ENCODE measurements around the gene POU2F3. TPM values are rescaled to one million over a fixed set of nuclear protein-coding genes. Genes with fewer than 3 reads are reported as not detected.

POU2F3 gene
- not detected for polyA plus RNA-seq

GRCh38 chr11:120239713-120240640, at the start of gene POU2F3:
POU2F3 (plus strand) TSS chr11:120240140; CDS start chr11:120240344, 204 bp downstream.
- Mint-ChIP-seq H3K4me1 (no peaks in the 10 kb centered on the region), H3K36me3 (no peaks in the 10 kb centered on the region), H3K27ac (no peak within 1 kb of the TSS), H3K27me3 (ENCODE audit: low read depth in 3 of 3) (peaks cover 14 to 15% (median 14%) of the 10 kb centered on the region in 3 donors), H3K9me3 (peaks cover 0 to 1% (median 0%) of the 10 kb centered on the region in 6 donors), H3K4me3 (no peak within 1 kb of the TSS)
- no peak for DNase-seq

- no peaks in the 10 kb centered on the region for H3K4me1 Mint-ChIP-seq
- H3K9me3 Mint-ChIP-seq: no peaks in the 10 kb centered on the region
- H3K27ac Mint-ChIP-seq: no peak overlapping the region
- H3K27me3 Mint-ChIP-seq (ENCODE audit: low read depth in 3 of 3): peaks cover 0 to 9% (median 4%) of the 10 kb centered on the region in 3 donors
- no peak for DNase-seq
- no peak overlapping the region for H3K4me3 Mint-ChIP-seq
- no peaks in the 10 kb centered on the region for H3K36me3 Mint-ChIP-seq
These were observed 48.9 kb upstream of the POU2F3 start for GRCh38 chr11:120191058-120191457.

- Mint-ChIP-seq H3K4me3 (no peak overlapping the region), H3K4me1 (no peaks in the 10 kb centered on the region), H3K36me3 (no peaks in the 10 kb centered on the region), H3K9me3 (no peaks in the 10 kb centered on the region), H3K27me3 (ENCODE audit: low read depth in 3 of 3) (peaks cover 0 to 4% (median 0%) of the 10 kb centered on the region in 3 donors), H3K27ac (no peak overlapping the region)
- DNase-seq: no peak
These were observed 46.9 kb upstream of the POU2F3 start for GRCh38 chr11:120192831-120193625.

- Mint-ChIP-seq H3K4me3 (no peak overlapping the region), H3K36me3 (no peaks in the 10 kb centered on the region), H3K9me3 (no peaks in the 10 kb centered on the region), H3K27me3 (ENCODE audit: low read depth in 3 of 3) (peaks cover 0 to 4% (median 0%) of the 10 kb centered on the region in 3 donors), H3K27ac (no peak overlapping the region), H3K4me1 (no peaks in the 10 kb centered on the region)
- DNase-seq: no peak
These were observed 45.8 kb upstream of the POU2F3 start for GRCh38 chr11:120194166-120194565.

- H3K27ac Mint-ChIP-seq: no peak overlapping the region
- DNase-seq: no peak
- H3K27me3 Mint-ChIP-seq (ENCODE audit: low read depth in 3 of 3): peaks cover 0 to 9% (median 2%) of the 10 kb centered on the region in 3 donors
- no peaks in the 10 kb centered on the region for H3K9me3 Mint-ChIP-seq
- H3K4me1 Mint-ChIP-seq: no peaks in the 10 kb centered on the region
- H3K4me3 Mint-ChIP-seq: no peak overlapping the region
- no peaks in the 10 kb centered on the region for H3K36me3 Mint-ChIP-seq
These were observed 44.2 kb upstream of the POU2F3 start for GRCh38 chr11:120195601-120196320.

GRCh38 chr11:120196826-120197225, 43.1 kb upstream of the POU2F3 start:
- Mint-ChIP-seq H3K4me3 (no peak overlapping the region), H3K4me1 (no peaks in the 10 kb centered on the region)

GRCh38 chr11:120197251-120197891, 42.6 kb upstream of the POU2F3 start:
- H3K4me3 Mint-ChIP-seq: no peak overlapping the region
- H3K9me3 Mint-ChIP-seq: no peaks in the 10 kb centered on the region
- no peak for DNase-seq
- no peaks in the 10 kb centered on the region for H3K36me3 Mint-ChIP-seq
- peaks cover 0 to 9% (median 2%) of the 10 kb centered on the region in 3 donors for H3K27me3 Mint-ChIP-seq (ENCODE audit: low read depth in 3 of 3)
- no peaks in the 10 kb centered on the region for H3K4me1 Mint-ChIP-seq
- no peak overlapping the region for H3K27ac Mint-ChIP-seq

More at GRCh38 chr11:120196826-120197225, 43.1 kb upstream of the POU2F3 start:
- H3K27me3 Mint-ChIP-seq (ENCODE audit: low read depth in 3 of 3): peaks cover 0 to 9% (median 2%) of the 10 kb centered on the region in 3 donors
- DNase-seq: no peak
- H3K36me3 Mint-ChIP-seq: no peaks in the 10 kb centered on the region
- no peaks in the 10 kb centered on the region for H3K9me3 Mint-ChIP-seq
- no peak overlapping the region for H3K27ac Mint-ChIP-seq

GRCh38 chr11:120197977-120198376, 42.0 kb upstream of the POU2F3 start:
- no peak for DNase-seq
- Mint-ChIP-seq H3K36me3 (no peaks in the 10 kb centered on the region), H3K27ac (no peak overlapping the region), H3K4me1 (no peaks in the 10 kb centered on the region), H3K27me3 (ENCODE audit: low read depth in 3 of 3) (peaks cover 0 to 9% (median 2%) of the 10 kb centered on the region in 3 donors), H3K9me3 (no peaks in the 10 kb centered on the region), H3K4me3 (no peak overlapping the region)

GRCh38 chr11:120198403-120198786, 41.5 kb upstream of the POU2F3 start:
- Mint-ChIP-seq H3K9me3 (no peaks in the 10 kb centered on the region), H3K4me1 (no peaks in the 10 kb centered on the region), H3K4me3 (no peak overlapping the region), H3K36me3 (no peaks in the 10 kb centered on the region), H3K27ac (no peak overlapping the region), H3K27me3 (ENCODE audit: low read depth in 3 of 3) (peaks cover 0 to 9% (median 2%) of the 10 kb centered on the region in 3 donors)
- DNase-seq: no peak

- Mint-ChIP-seq H3K27me3 (ENCODE audit: low read depth in 3 of 3) (peaks cover 0 to 9% (median 2%) of the 10 kb centered on the region in 3 donors), H3K4me1 (no peaks in the 10 kb centered on the region), H3K27ac (no peak overlapping the region), H3K4me3 (no peak overlapping the region), H3K36me3 (no peaks in the 10 kb centered on the region), H3K9me3 (no peaks in the 10 kb centered on the region)
- DNase-seq: no peak
These were observed 41.0 kb upstream of the POU2F3 start for GRCh38 chr11:120198787-120199469.

- Mint-ChIP-seq H3K27ac (no peak overlapping the region), H3K9me3 (no peaks in the 10 kb centered on the region), H3K36me3 (no peaks in the 10 kb centered on the region), H3K4me1 (no peaks in the 10 kb centered on the region), H3K27me3 (ENCODE audit: low read depth in 3 of 3) (peaks cover 1 to 8% (median 2%) of the 10 kb centered on the region in 3 donors), H3K4me3 (no peak overlapping the region)
- no peak for DNase-seq
These were observed 40.3 kb upstream of the POU2F3 start for GRCh38 chr11:120199613-120200012.

GRCh38 chr11:120200677-120201076, 39.3 kb upstream of the POU2F3 start:
- Mint-ChIP-seq H3K27me3 (ENCODE audit: low read depth in 3 of 3) (peaks cover 4 to 9% (median 4%) of the 10 kb centered on the region in 3 donors), H3K4me1 (no peaks in the 10 kb centered on the region), H3K4me3 (no peak overlapping the region), H3K9me3 (no peaks in the 10 kb centered on the region), H3K27ac (no peak overlapping the region), H3K36me3 (no peaks in the 10 kb centered on the region)
- DNase-seq: no peak

- peaks cover 4 to 9% (median 4%) of the 10 kb centered on the region in 3 donors for H3K27me3 Mint-ChIP-seq (ENCODE audit: low read depth in 3 of 3)
- H3K4me1 Mint-ChIP-seq: no peaks in the 10 kb centered on the region
- no peak overlapping the region for H3K4me3 Mint-ChIP-seq
- DNase-seq: no peak
- H3K36me3 Mint-ChIP-seq: no peaks in the 10 kb centered on the region
- no peaks in the 10 kb centered on the region for H3K9me3 Mint-ChIP-seq
- H3K27ac Mint-ChIP-seq: no peak overlapping the region
These were observed 38.3 kb upstream of the POU2F3 start for GRCh38 chr11:120201653-120202052.
